Measurements from ENCODE around the gene GAB3.
A peak's percentile ranks its signal among the peaks of the same experiment; 100 is the strongest.
"Not testable (repeated sequence)": the region's sequence is repeated elsewhere in the genome, so short reads cannot be mapped to it uniquely, and the experiment has no call there.

GAB3 gene

DNA sequence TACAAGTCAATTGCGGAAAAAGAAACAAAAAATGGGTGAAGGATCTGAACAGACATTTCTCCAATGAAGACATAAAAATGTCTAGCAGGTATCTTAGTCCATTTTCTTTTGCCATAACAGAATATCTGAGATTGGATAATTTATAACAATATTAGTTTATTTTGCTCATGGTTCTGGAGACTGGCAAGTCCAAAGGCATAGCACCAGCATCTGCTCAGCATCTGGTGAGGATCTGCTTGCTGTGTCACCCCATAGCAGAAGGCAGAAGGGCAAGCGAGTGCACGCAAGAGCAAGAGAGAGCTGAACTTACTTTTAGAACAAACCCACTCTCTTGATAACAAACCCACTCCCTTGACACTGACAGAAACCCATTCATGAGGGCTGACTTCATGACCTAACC lies 29.7 kb downstream of the GAB3 start:
- DNase-seq (ENCODE audit: low spot score): no peak

GRCh38 chrX:154720067-154720466 lies 30.8 kb downstream of the GAB3 start:
- no peak for DNase-seq (ENCODE audit: low spot score)

- peak; percentile 36 for DNase-seq (ENCODE audit: low spot score)
These were observed 31.7 kb downstream of the GAB3 start for GRCh38 chrX:154719132-154719675.

- DNase-seq (ENCODE audit: low spot score): no peak
These were observed 32.3 kb downstream of the GAB3 start for GRCh38 chrX:154718616-154719015.

DNA sequence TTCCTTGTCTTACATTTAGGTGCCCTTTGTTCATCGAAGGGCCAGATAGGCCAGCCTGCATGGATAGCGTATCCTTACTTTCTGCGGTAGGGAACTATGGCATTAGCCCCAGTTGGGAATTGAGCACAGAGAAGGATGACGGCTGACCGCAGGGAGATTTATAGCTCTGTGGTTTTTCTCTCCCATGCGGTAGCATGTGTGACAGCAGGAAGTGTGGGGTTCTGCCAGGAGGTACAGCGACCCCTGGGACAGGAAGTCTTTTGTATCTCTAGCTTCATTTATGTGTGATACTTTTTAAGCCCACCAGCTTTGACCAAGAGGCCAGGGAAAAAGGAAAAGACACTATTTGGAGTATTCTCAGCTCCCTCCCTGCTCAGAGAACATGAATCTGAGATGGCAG lies 33.1 kb downstream of the GAB3 start:
- no peak for DNase-seq (ENCODE audit: low spot score)

DNA sequence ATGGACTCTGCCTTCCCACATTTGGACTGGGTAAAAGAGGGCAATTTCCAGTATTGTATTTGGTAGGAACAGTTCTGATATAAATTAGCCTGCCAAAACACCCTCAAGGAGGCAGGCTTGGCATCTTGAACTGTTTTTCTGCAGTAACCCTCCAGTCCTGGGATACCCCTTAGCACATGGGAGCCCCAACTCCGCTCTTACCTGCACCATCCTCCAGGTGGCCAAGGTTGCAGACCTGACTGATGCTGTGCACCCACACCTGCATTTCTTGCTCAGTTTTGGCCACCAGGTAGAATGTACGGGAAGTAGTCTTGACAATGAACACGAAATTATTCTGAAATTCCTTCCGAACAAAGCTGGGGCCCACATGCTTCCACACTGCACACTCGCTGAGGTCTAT lies 35.1 kb downstream of the GAB3 start:
- no peak for DNase-seq (ENCODE audit: low spot score)

DNA sequence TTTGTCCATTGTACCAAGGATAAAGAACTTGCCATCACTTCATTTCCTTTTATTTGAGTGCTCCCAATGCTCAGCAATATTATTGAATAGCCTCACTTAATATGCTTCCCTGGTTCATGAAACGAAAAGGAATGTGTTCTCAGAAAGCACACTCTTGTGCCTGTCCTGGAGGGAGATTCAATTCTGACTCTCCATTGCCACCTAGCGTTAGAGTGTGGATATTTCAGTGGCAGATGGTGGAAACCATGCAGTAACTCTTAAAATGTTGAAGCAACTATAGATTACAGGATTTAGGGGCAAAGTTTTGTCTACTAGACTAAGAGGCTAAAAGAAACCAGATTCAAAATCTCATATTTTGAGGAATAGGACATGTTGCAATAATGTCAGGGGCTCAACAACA lies 36.0 kb downstream of the GAB3 start:
- DNase-seq (ENCODE audit: low spot score): peak; percentile 68

DNA sequence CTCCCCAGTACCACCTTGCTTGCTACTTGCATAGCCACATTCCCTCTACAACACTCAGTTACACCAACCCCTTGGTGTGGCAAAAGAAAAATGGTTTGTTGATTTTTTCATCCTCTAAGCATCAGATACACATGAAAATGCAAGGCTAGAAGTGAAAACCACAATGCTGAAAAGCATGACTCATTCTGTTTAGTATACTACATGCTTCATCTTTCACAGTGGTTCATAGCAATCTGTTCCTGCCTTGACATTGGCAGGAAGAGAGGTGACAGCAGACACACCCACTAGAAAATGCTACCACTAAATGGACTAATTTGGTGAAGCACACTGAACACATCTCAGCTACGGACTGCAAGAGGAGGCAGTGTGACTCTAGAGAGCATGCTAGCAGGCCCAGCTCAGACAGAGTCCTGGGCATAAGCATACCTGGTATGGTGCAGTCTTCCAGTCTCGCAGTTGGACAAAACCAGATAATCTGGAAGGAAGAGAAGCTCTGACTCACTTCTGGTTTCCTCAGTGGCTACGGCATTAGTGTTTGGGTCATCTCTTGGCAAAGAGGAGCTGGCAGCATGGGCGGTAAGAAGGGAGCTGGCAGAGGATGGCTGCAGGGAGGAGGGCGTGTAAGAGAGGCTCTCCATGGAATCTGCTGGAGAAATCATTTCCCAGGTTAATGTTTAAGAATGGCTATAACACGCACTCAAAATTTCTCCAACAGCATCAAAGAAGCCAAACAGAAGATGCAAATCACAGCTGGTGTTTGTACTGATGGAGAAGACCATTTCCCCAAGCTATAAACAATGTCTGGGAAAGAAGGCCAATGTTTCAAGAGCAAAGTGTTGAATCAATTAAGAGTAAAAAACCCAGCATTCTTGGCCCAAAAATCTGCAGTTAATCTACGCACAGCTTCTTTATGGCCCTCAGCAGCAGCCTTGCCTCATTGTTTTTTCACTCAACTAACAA lies 37.8 kb downstream of the GAB3 start:
- DNase-seq (ENCODE audit: low spot score): no peak

- DNase-seq (ENCODE audit: low spot score): no peak
These were observed 39.6 kb downstream of the GAB3 start for GRCh38 chrX:154711264-154711663.

- DNase-seq (ENCODE audit: low spot score): no peak
These were observed 40.6 kb downstream of the GAB3 start for GRCh38 chrX:154710309-154710708.

DNA sequence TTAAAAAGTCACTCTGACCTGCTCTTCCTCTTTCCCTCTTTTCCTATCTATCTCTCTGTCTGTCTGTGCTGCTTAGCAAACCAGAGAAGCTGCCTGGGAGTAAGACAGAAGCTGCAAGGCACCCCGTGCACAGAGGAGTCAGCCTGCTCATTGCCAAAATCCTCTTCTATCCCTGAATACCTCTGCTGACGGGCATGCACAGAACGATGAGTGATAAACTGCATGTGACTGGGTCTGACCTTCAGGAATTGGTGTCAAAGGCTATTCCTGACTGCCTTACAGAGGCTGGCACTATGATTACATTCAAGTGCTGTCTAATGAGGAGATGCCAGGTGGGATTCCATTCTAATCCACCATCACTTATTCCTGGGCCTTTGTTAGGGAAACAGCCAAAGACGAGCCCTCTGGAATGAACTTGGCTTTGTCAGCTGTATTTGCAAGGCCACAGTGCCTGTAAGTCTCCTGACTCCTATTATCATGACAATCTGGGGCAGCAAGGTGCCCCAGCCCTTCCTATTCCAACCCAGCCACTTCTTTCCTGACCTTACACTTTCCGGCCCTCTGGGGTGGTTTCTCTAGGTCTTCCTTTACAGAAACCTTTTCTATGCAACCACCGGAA lies 52.1 kb downstream of the GAB3 start:
- no peak for DNase-seq (ENCODE audit: low spot score)

- no peak for DNase-seq (ENCODE audit: low spot score)
These were observed 54.2 kb downstream of the GAB3 start for GRCh38 chrX:154696676-154697045.

DNA sequence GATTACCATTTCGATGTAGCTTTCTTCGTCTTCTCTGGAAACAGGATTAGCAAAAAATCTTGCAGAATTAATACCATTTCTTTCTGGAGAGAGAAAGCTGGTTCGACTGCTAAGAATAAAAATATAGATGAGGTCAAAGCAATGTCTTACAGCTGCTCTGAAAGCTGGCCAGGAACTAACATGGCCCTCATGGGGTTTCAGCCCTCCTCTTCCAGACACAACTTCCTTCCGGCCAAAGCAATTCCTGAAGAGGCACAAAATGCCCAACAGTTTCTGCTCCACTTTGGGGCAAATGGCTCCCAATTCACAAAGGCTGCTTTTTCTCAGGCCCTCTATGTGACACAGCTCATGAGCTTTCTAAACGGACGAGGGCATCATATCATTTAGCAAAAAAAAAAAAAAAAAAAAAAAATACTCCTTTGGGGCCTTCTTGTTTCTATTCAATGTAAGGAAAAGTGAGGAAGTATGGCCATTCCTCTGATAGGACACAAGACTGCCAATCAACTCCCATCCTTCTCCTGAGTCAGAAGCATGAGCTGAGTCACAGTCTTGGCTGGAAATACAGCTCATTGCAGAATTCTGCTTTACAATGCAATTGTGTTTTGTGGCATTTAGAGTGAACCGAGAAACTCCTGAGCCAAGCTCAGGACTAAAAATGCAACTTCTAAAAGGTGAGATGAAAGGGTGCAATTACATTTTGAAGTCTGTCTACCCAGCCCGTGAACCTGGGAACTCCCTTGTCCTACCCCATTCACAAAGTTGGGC lies 54.8 kb downstream of the GAB3 start:
- DNase-seq (ENCODE audit: low spot score): peak; percentile 29

DNA sequence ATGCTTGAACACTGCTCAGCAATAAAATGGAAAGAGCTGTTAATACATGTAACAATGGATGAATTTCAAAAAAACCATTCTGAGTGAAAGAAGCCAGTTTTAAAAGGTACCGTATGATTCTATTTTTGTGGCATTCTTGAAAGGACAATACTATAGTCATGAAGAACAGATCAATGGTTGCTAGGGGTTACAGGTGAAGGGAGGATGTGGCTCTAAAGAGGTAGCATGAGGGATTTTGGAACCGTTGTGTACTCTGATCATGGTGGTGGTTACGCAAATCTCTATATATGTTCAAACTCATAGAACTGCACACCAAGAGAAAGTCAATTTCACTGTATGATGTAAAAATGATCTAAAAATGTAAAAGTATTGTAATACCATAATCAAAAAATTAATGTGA lies 57.5 kb downstream of the GAB3 start:
- DNase-seq (ENCODE audit: low spot score): no peak

DNA sequence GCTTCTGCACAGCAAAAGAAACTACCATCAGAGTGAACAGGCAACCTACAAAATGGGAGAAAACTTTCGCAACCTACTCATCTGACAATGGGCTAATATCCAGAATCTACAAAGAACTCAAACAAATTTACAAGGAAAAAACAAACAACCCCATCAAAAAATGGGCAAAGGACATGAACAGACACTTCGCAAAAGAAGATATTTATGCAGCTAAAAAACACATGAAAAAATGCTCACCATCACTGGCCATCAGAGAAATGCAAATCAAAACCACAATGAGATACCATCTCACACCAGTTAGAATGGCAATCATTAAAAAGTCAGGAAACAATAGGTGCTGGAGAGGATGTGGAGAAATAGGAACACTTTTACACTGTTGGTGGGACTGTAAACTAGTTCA lies 60.4 kb downstream of the GAB3 start:
- not testable (repeated sequence) for DNase-seq (ENCODE audit: low spot score)

- not testable (repeated sequence) for DNase-seq (ENCODE audit: low spot score)
These were observed 78.8 kb downstream of the GAB3 start for GRCh38 chrX:154672084-154672483.

DNA sequence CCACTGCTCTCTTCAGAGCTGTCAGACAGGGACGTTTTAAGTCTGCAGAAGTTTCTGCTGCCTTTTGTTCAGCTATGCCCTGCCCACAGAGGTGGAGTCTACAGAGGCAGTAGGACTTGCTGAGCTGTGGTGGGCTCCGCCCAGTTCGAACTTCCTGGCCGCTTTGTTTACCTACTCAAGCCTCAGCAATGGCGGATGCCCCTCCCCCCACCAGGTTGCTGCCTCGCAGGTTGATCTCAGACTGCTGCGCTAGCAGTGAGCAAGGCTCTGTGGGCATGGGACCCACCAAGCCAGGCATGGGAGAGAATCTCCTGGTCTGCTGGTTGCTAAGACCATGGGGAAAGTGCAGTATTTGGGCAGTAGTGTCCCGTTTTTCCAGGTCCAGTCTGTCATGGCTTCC lies 80.0 kb downstream of the GAB3 start:
- not testable (repeated sequence) for DNase-seq (ENCODE audit: low spot score)

- DNase-seq (ENCODE audit: low spot score): no peak
These were observed 89.0 kb downstream of the GAB3 start for GRCh38 chrX:154661899-154662298.

DNA sequence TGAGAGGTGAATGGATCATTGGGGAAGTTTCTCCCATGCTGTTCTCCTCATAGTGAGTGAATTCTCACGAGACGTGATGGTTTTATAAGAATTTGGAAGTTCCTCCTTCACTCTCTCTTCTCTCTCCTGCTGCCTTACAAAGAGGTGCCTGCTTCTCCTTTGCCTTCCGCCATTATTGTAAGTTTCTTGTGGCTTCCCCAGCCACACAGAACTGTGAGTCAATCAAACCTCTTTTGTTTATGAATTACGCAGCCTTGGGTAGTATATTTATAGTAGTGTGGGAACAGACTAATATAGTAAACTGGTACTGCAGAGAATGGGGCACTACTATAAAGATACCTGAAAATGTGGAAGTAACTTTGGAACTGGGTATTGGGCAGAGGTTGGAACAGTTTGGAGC lies 89.7 kb downstream of the GAB3 start:
- DNase-seq (ENCODE audit: low spot score): no peak

GRCh38 chrX:154660541-154660940 lies 90.3 kb downstream of the GAB3 start:
- DNase-seq (ENCODE audit: low spot score): no peak

- DNase-seq (ENCODE audit: low spot score): no peak
These were observed 91.9 kb downstream of the GAB3 start for GRCh38 chrX:154658957-154659356.

- DNase-seq (ENCODE audit: low spot score): no peak
These were observed 92.7 kb downstream of the GAB3 start for GRCh38 chrX:154658187-154658586.

Data from Ammon's horn (tissue), 1 donor.